HEK293 (cell line): ENCODE results near the gene PRKAG2.

ENCODE experiments used
- CTCF ChIA-PET: fragments of 350-600 bp; formaldehyde crosslinking; extraction: SDS; loops from one replicate; lab custom pipeline; 2021; ENCODE audit warnings: antibody characterized with exemption; lab: Yijun Ruan, JAX
- POLR2A ChIA-PET: fragments of 300-600 bp; formaldehyde crosslinking; extraction: SDS; loops from one replicate; lab custom pipeline; 2020; ENCODE audit warnings: antibody characterized with exemption, inconsistent platforms; lab: Yijun Ruan, JAX
- H3K27ac ChIP-seq: fragments of 200-500 bp; sonication (Bioruptor generic); 2 replicates; pipeline ENCODE4 v1.5.1; 2014; ENCODE audit warnings: low read depth, low read length, control low read depth, inconsistent platforms; ENCODE audit errors: extremely low read depth
- H3K36me3 ChIP-seq, 2 experiments: fragments of 200-500 bp in 1 of 2; sonication (Bioruptor generic) in 1 of 2; 1 replicate in 1 of 2; 2 replicates in 1 of 2; pipeline ENCODE4 v1.5.1; 2014 to 2017; ENCODE audit warnings: inconsistent platforms in 2 of 2, low read length in 2 of 2; ENCODE audit not compliant: control insufficient read depth in 2 of 2, insufficient read depth in 1 of 2
- H3K4me1 ChIP-seq: fragments of 200-500 bp; sonication (Bioruptor generic); 2 replicates; pipeline ENCODE4 v1.5.1; 2014; ENCODE audit warnings: mild to moderate bottlenecking, low read length, inconsistent platforms; ENCODE audit not compliant: control insufficient read depth, insufficient read depth
- H3K4me3 ChIP-seq: 2 replicates; pipeline ENCODE4 v1.5.1; 2011; ENCODE audit warnings: low read depth, mild to moderate bottlenecking, control low read depth, low read length, moderate library complexity
- H3K9me3 ChIP-seq: fragments of 200-500 bp; sonication (Bioruptor generic); 2 replicates; pipeline ENCODE4 v1.5.1; 2014; ENCODE audit warnings: low read depth, low read length, inconsistent platforms; ENCODE audit not compliant: control insufficient read depth, insufficient read depth
- BCL11A ChIP-seq: fragments of 450-650 bp; formaldehyde crosslinking; IDR thresholded peaks from 2 replicates; pipeline ENCODE4 v1.5.1; 2016; ENCODE audit warnings: low read depth, missing biosample characterization, missing genetic modification characterization
- EGR2 ChIP-seq: fragments of 450-650 bp; formaldehyde crosslinking; IDR thresholded peaks from 2 replicates; pipeline ENCODE4 v1.5.1; 2016; ENCODE audit warnings: low read depth, missing biosample characterization, missing genetic modification characterization
- KLF16 ChIP-seq: fragments of 450-650 bp; formaldehyde crosslinking; IDR thresholded peaks from 2 replicates; pipeline ENCODE4 v1.5.1; 2017; ENCODE audit warnings: missing biosample characterization, missing genetic modification characterization
- YY2 ChIP-seq: fragments of 450-650 bp; formaldehyde crosslinking; IDR thresholded peaks from 2 replicates; pipeline ENCODE4 v1.5.1; 2016; ENCODE audit warnings: missing biosample characterization, missing genetic modification characterization
- ZBTB6 ChIP-seq: fragments of 450-650 bp; formaldehyde crosslinking; IDR thresholded peaks from 2 replicates; pipeline ENCODE4 v1.5.1; 2017; ENCODE audit warnings: missing biosample characterization, missing genetic modification characterization
- ZNF174 ChIP-seq: fragments of 450-650 bp; formaldehyde crosslinking; IDR thresholded peaks from 2 replicates; pipeline ENCODE4 v1.5.0; 2017; ENCODE audit warnings: missing biosample characterization, mild to moderate bottlenecking, missing genetic modification characterization
- ZNF175 ChIP-seq: fragments of 450-650 bp; formaldehyde crosslinking; IDR thresholded peaks from 2 replicates; pipeline ENCODE4 v1.5.1; 2016; ENCODE audit warnings: missing biosample characterization, missing genetic modification characterization
- ZNF18 ChIP-seq: fragments of 450-650 bp; formaldehyde crosslinking; IDR thresholded peaks from 2 replicates; pipeline ENCODE4 v1.5.1; 2016; ENCODE audit warnings: missing biosample characterization, missing genetic modification characterization
- ZNF2 ChIP-seq: fragments of 450-650 bp; formaldehyde crosslinking; IDR thresholded peaks from 2 replicates; pipeline ENCODE4 v1.5.1; 2016; ENCODE audit warnings: missing biosample characterization, missing genetic modification characterization
- ZNF248 ChIP-seq: fragments of 450-650 bp; formaldehyde crosslinking; IDR thresholded peaks from 2 replicates; pipeline ENCODE4 v1.5.1; 2017; ENCODE audit warnings: missing biosample characterization, missing genetic modification characterization
- ZNF26 ChIP-seq: fragments of 450-650 bp; formaldehyde crosslinking; IDR thresholded peaks from 2 replicates; pipeline ENCODE4 v1.5.1; 2016; ENCODE audit warnings: missing biosample characterization, missing genetic modification characterization
- ZNF280C ChIP-seq: fragments of 450-650 bp; formaldehyde crosslinking; IDR thresholded peaks from 2 replicates; pipeline ENCODE4 v1.5.1; 2016; ENCODE audit warnings: missing biosample characterization, missing genetic modification characterization
- ZNF350 ChIP-seq: fragments of 450-650 bp; formaldehyde crosslinking; IDR thresholded peaks from 2 replicates; pipeline ENCODE4 v1.5.0; 2017; ENCODE audit warnings: missing biosample characterization, mild to moderate bottlenecking, missing genetic modification characterization
- ZNF610 ChIP-seq: fragments of 450-650 bp; formaldehyde crosslinking; IDR thresholded peaks from 2 replicates; pipeline ENCODE4 v1.5.1; 2016; ENCODE audit warnings: missing biosample characterization, missing genetic modification characterization, borderline replicate concordance
- ZNF626 ChIP-seq: fragments of 450-650 bp; sonication (Bioruptor Pico); formaldehyde crosslinking; IDR thresholded peaks from 2 replicates; pipeline ENCODE4 v1.5.1; 2018; ENCODE audit warnings: missing biosample characterization, missing genetic modification characterization, inconsistent platforms
- ZNF707 ChIP-seq: fragments of 450-650 bp; formaldehyde crosslinking; IDR thresholded peaks from 2 replicates; pipeline ENCODE4 v1.5.1; 2016; ENCODE audit warnings: missing biosample characterization, missing genetic modification characterization
- ZNF791 ChIP-seq: fragments of 450-650 bp; formaldehyde crosslinking; IDR thresholded peaks from 2 replicates; pipeline ENCODE4 v1.5.1; 2016; ENCODE audit warnings: missing biosample characterization, missing genetic modification characterization
- ZSCAN5A ChIP-seq: fragments of 450-650 bp; formaldehyde crosslinking; IDR thresholded peaks from 2 replicates; pipeline ENCODE4 v1.5.1; 2016; ENCODE audit warnings: missing biosample characterization, missing genetic modification characterization
- ZXDB ChIP-seq: fragments of 450-650 bp; formaldehyde crosslinking; IDR thresholded peaks from 2 replicates; pipeline ENCODE4 v1.5.1; 2016; ENCODE audit warnings: missing biosample characterization, missing genetic modification characterization
- TF ChIP-seq, protein P1 (sequence below): fragments of 450-650 bp; formaldehyde crosslinking; IDR thresholded peaks from 2 replicates; pipeline ENCODE4 v1.5.1; 2016; ENCODE audit warnings: missing biosample characterization, missing genetic modification characterization
- TF ChIP-seq, protein P2 (sequence below): fragments of 450-650 bp; formaldehyde crosslinking; IDR thresholded peaks from 2 replicates; pipeline ENCODE4 v1.5.1; 2016; ENCODE audit warnings: missing biosample characterization, missing genetic modification characterization

Gene PRKAG2

DNA sequence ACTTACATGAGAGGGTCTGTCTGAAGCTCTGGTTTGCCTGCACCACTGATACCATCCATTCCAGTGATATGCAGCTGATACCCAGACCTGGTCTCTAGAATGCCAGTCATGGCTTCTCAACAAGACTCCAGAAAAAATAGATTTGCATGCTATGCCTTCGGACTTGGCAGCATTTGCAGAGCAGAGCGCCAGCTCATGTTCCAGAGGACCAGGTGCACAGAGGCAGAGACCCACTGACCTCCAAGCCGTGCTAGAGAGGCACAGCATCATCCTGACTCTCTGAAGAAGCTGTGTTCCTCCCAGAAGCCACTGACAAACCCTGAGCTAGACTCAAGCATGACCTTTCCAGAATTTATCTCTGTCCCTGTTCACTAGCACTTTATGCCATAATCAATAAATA lies 6.9 kb upstream of the PRKAG2 start:
- Histone ChIP-seq H3K4me3 (no peak overlapping the region), H3K36me3 (no peaks in the 10 kb centered on the region), H3K27ac (no peak overlapping the region), H3K4me1 (no peaks in the 10 kb centered on the region), H3K9me3 (no peaks in the 10 kb centered on the region)
- CTCF ChIA-PET: interaction anchor here (0.6 kb wide), 1 partner anchor 560 kb away, joined by 6 read pairs; no protein-coding TSS in a partner anchor
- POLR2A ChIA-PET: no interaction called here
- TF ChIP-seq ZNF626 (tag by site-specific recombination): no peak
- no peak for TF ChIP-seq ZNF610
- no peak for TF ChIP-seq KLF16 (tag by site-specific recombination)
- TF ChIP-seq ZNF18 (tag by site-specific recombination): no peak
- TF ChIP-seq ZXDB (tag by site-specific recombination): no peak
- TF ChIP-seq YY2 (tag by site-specific recombination): no peak

DNA sequence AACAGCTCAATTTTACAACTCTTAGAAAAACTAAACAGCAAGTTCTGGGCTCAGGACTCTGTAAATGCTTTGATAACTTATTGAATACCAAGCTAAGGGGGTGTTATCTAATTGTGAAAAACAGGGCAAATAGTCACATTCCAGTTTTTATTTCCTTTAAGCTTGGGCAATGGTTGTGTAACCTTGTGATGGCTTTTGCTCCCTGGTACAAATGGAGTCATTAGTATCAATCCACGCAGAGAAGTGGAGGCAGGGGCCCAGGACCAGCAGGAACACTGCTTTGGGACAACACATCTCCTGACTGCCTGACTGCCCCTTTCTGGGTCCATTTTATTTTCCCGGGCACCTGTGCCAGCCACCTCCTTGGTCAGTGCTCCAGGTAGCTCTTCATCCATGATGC lies 5.8 kb upstream of the PRKAG2 start:
- H3K4me1 ChIP-seq: no peaks in the 10 kb centered on the region
- CTCF ChIA-PET: no interaction called here
- no peaks in the 10 kb centered on the region for H3K9me3 ChIP-seq
- no peaks in the 10 kb centered on the region for H3K36me3 ChIP-seq
- POLR2A ChIA-PET: interaction anchor here (0.6 kb wide), 1 partner anchor 53 kb away, joined by 3 read pairs; no protein-coding TSS in a partner anchor
- no peak overlapping the region for H3K27ac ChIP-seq
- no peak overlapping the region for H3K4me3 ChIP-seq
- TF ChIP-seq ZNF350 (tag by site-specific recombination): no peak
- no peak for TF ChIP-seq BCL11A (tag by site-specific recombination)
- TF ChIP-seq ZBTB6 (tag by site-specific recombination): no peak
- TF ChIP-seq, protein P1, sequence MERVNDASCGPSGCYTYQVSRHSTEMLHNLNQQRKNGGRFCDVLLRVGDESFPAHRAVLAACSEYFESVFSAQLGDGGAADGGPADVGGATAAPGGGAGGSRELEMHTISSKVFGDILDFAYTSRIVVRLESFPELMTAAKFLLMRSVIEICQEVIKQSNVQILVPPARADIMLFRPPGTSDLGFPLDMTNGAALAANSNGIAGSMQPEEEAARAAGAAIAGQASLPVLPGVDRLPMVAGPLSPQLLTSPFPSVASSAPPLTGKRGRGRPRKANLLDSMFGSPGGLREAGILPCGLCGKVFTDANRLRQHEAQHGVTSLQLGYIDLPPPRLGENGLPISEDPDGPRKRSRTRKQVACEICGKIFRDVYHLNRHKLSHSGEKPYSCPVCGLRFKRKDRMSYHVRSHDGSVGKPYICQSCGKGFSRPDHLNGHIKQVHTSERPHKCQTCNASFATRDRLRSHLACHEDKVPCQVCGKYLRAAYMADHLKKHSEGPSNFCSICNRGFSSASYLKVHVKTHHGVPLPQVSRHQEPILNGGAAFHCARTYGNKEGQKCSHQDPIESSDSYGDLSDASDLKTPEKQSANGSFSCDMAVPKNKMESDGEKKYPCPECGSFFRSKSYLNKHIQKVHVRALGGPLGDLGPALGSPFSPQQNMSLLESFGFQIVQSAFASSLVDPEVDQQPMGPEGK (tag by site-specific recombination): no peak
- no peak for TF ChIP-seq ZNF2 (tag by site-specific recombination)
- TF ChIP-seq ZNF174 (tag by site-specific recombination): no peak
- TF ChIP-seq ZNF707 (tag by site-specific recombination): no peak
- TF ChIP-seq ZNF791 (tag by site-specific recombination): no peak
- TF ChIP-seq ZNF248 (tag by site-specific recombination): no peak
- TF ChIP-seq KLF16 (tag by site-specific recombination): no peak
- no peak for TF ChIP-seq ZNF280C (tag by site-specific recombination)
- TF ChIP-seq EGR2 (tag by site-specific recombination): no peak
- TF ChIP-seq ZSCAN5A (tag by site-specific recombination): no peak
- TF ChIP-seq, protein P2, sequence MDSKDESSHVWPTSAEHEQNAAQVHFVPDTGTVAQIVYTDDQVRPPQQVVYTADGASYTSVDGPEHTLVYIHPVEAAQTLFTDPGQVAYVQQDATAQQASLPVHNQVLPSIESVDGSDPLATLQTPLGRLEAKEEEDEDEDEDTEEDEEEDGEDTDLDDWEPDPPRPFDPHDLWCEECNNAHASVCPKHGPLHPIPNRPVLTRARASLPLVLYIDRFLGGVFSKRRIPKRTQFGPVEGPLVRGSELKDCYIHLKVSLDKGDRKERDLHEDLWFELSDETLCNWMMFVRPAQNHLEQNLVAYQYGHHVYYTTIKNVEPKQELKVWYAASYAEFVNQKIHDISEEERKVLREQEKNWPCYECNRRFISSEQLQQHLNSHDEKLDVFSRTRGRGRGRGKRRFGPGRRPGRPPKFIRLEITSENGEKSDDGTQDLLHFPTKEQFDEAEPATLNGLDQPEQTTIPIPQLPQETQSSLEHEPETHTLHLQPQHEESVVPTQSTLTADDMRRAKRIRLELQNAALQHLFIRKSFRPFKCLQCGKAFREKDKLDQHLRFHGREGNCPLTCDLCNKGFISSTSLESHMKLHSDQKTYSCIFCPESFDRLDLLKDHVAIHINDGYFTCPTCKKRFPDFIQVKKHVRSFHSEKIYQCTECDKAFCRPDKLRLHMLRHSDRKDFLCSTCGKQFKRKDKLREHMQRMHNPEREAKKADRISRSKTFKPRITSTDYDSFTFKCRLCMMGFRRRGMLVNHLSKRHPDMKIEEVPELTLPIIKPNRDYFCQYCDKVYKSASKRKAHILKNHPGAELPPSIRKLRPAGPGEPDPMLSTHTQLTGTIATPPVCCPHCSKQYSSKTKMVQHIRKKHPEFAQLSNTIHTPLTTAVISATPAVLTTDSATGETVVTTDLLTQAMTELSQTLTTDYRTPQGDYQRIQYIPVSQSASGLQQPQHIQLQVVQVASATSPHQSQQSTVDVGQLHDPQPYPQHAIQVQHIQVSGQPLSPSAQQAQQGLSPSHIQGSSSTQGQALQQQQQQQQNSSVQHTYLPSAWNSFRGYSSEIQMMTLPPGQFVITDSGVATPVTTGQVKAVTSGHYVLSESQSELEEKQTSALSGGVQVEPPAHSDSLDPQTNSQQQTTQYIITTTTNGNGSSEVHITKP (tag by site-specific recombination): no peak
- TF ChIP-seq ZNF175 (tag by site-specific recombination): no peak
- TF ChIP-seq ZNF26: no peak
